Gastrocnemius medialis (tissue), 4 donors: Measurements from ENCODE around the gene PHKB.

Experiments
- POLR2A ChIP-seq, 2 donors: fragments of 450-650 bp; IDR thresholded peaks; one replicate each; pipeline ENCODE4 v1.6.1; 2017; ENCODE audit warnings: antibody characterized with exemption in 2 of 2, mild to moderate bottlenecking in 2 of 2, moderate library complexity in 2 of 2
- TF ChIP-seq, protein P1 (sequence below), 5 experiments: fragments of 450-650 bp in 3 of 5; fragments of 200-600 bp in 2 of 5; sonication (generic) in 2 of 5; IDR thresholded peaks in 4 of 5; conservative IDR thresholded peaks in 1 of 5; 1 replicate in 4 of 5; 2 replicates in 1 of 5; pipeline ENCODE4 v1.5.1; 2016 to 2019; ENCODE audit warnings: antibody characterized with exemption in 5 of 5, mild to moderate bottlenecking in 3 of 5, moderate library complexity in 3 of 5

DNA sequence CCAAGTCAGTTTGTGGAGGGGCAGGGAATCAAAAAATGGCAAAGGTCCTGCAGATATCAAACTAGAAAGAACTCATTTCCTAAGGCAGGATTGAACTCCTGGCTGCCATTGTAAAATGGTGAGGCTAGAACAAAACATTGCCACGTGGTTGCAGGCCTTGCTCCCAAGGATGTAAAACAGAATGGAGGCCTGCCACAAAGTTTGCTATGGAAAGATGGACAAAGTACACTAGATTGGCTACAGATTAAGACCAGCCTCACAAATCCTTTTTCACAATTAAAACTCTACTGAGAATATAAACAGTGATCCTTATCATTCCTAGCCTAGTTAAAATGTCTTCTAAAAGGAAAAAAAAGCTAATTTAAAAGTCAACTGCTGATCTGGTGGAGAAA lies 30.9 kb downstream of the PHKB start:
- TF ChIP-seq, protein P1, sequence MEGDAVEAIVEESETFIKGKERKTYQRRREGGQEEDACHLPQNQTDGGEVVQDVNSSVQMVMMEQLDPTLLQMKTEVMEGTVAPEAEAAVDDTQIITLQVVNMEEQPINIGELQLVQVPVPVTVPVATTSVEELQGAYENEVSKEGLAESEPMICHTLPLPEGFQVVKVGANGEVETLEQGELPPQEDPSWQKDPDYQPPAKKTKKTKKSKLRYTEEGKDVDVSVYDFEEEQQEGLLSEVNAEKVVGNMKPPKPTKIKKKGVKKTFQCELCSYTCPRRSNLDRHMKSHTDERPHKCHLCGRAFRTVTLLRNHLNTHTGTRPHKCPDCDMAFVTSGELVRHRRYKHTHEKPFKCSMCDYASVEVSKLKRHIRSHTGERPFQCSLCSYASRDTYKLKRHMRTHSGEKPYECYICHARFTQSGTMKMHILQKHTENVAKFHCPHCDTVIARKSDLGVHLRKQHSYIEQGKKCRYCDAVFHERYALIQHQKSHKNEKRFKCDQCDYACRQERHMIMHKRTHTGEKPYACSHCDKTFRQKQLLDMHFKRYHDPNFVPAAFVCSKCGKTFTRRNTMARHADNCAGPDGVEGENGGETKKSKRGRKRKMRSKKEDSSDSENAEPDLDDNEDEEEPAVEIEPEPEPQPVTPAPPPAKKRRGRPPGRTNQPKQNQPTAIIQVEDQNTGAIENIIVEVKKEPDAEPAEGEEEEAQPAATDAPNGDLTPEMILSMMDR (IDR thresholded peaks at IDR 0.05 in 4 of 5, conservative IDR thresholded peaks at IDR 0.05 in 1 of 5): no peak
- TF ChIP-seq POLR2A (IDR thresholded peaks at IDR 0.05): no peak
